Lower leg skin (tissue), 4 donors: Measurements from ENCODE around the gene DPEP1. TPM values are rescaled to one million over a fixed set of nuclear protein-coding genes. Genes with fewer than 3 reads are reported as not detected.
"Not testable (repeated sequence)": the region's sequence is repeated elsewhere in the genome, so short reads cannot be mapped to it uniquely, and the experiment has no call there.

ENCODE experiments used
- DNase-seq, 2 donors: peaks; one replicate each; pipeline ENCODE4 v3.0.0-alpha.2; 2019; ENCODE audit warnings: low spot score in 2 of 2
- H3K4me3 ChIP-seq: fragments of 200-600 bp; sonication (generic); 2 replicates; pipeline ENCODE4 v1.5.1; 2017; ENCODE audit warnings: mild to moderate bottlenecking, low read depth; ENCODE audit not compliant: poor library complexity, severe bottlenecking
- CTCF ChIP-seq, 3 donors: fragments of 450-650 bp; IDR thresholded peaks; one replicate each; pipeline ENCODE4 v1.5.1; 2016; ENCODE audit warnings: antibody characterized with exemption in 3 of 3, mild to moderate bottlenecking in 3 of 3, moderate library complexity in 2 of 3
- POLR2A ChIP-seq, 2 donors: fragments of 450-650 bp; IDR thresholded peaks; one replicate each; pipeline ENCODE4 v1.6.1; 2016 to 2017; ENCODE audit warnings: antibody characterized with exemption in 2 of 2, mild to moderate bottlenecking in 1 of 2, moderate library complexity in 1 of 2
- WGBS, 2 donors: methylation state at CpG; one replicate each; pipeline ENCODE4 v1.1.5; 2018; 5-methylcytosine and 5-hydroxymethylcytosine counted together
- intact Hi-C: fragments of 100-400 bp; cut with DNase I; formaldehyde crosslinking; loops from one replicate; pipeline ENCODE4 v1.15.0; 2023; ENCODE audit warnings: low total_unique reads
- total RNA-seq, 4 donors: library from RNA; depleted of rRNA; stranded (reverse); fragments of >200 nt; gene quantifications; one replicate each; pipeline ENCODE4 v1.1.0, GENCODE V29; 2016

The DPEP1 gene
- total RNA-seq, 4 donors from 2014 or later: 1.7 to 3.7 TPM; not detected in 2

- TF ChIP-seq CTCF (IDR thresholded peaks at IDR 0.05): no peak
- no peak for TF ChIP-seq POLR2A (IDR thresholded peaks at IDR 0.05)
- no peak for DNase-seq
- intact Hi-C loops: no loop called here
- H3K4me3 ChIP-seq: no peak overlapping the region
- WGBS, 2 donors: 77 to 80% methylated on average over 22 to 23 of the region's 23 CpGs
Measured at GRCh38 chr16:89569506-89570341, 43.7 kb upstream of the DPEP1 start.

GRCh38 chr16:89570342-89570923 lies 43.0 kb upstream of the DPEP1 start:
- 75 to 86% methylated on average over 24 to 29 of the region's 30 CpGs for WGBS, 2 donors
- DNase-seq: no peak
- TF ChIP-seq CTCF (IDR thresholded peaks at IDR 0.05): no peak
- TF ChIP-seq POLR2A (IDR thresholded peaks at IDR 0.05): no peak
- intact Hi-C loops: no loop called here
- no peak overlapping the region for H3K4me3 ChIP-seq

GRCh38 chr16:89570983-89571598 lies 42.4 kb upstream of the DPEP1 start:
- 82 to 86% methylated on average over 25 to 35 of the region's 36 CpGs for WGBS, 2 donors
- intact Hi-C loops, DNase-seq, H3K4me3 ChIP-seq: not testable (repeated sequence)

- WGBS, 2 donors: 69 to 87% methylated on average over 14 to 18 of the region's 18 CpGs
- H3K4me3 ChIP-seq: no peak overlapping the region
- TF ChIP-seq CTCF (IDR thresholded peaks at IDR 0.05) (no peak), POLR2A (IDR thresholded peaks at IDR 0.05) (no peak)
- no peak for DNase-seq
- intact Hi-C loops: no loop called here
Measured at GRCh38 chr16:89571636-89572035, 41.8 kb upstream of the DPEP1 start.

GRCh38 chr16:89572073-89572484 lies 41.4 kb upstream of the DPEP1 start:
- H3K4me3 ChIP-seq: no peak overlapping the region
- 29 to 47% methylated on average over 14 of the region's 14 CpGs for whole genome bisulfite sequencing, 2 donors
- TF ChIP-seq POLR2A (IDR thresholded peaks at IDR 0.05) (no peak), CTCF (IDR thresholded peaks at IDR 0.05) (no peak)
- no peak for DNase-seq
- intact Hi-C loops: no loop called here

GRCh38 chr16:89572485-89573205 lies 40.8 kb upstream of the DPEP1 start:
- TF ChIP-seq POLR2A (IDR thresholded peaks at IDR 0.05) (no peak), CTCF (IDR thresholded peaks at IDR 0.05) (no peak)
- no peak overlapping the region for H3K4me3 ChIP-seq
- WGBS, 2 donors: 70 to 76% methylated on average over 13 to 19 of the region's 19 CpGs
- intact Hi-C loops: no loop called here
- DNase-seq: no peak
